Stimulated activated naive CD8-positive, alpha-beta T cell treated with anti-CD3 and anti-CD28 coated beads, Interleukin-15, amount 100 ng/mL, for 72 hours (primary cell): ENCODE measurements around the gene KLHL26.
"Not testable (repeated sequence)": the region's sequence is repeated elsewhere in the genome, so short reads cannot be mapped to it uniquely, and the experiment has no call there.

Experiments
- ATAC-seq: fragments of 150-1000 bp; cut with Tn5 transposase; 2 replicates; pipeline ENCODE4 v1.10.0; 2021; ENCODE audit warnings: mild to moderate bottlenecking, moderate library complexity
- DNase-seq, 2 donors: peaks; one replicate each; pipeline ENCODE4 v3.0.0; 2021 to 2022
- H3K27ac Mint-ChIP-seq, 2 donors: one replicate each; pipeline ENCODE4 v1.8.0; 2022; ENCODE audit warnings: mild to moderate bottlenecking in 2 of 2, mixed read lengths in 2 of 2, moderate library complexity in 2 of 2
- H3K27me3 Mint-ChIP-seq: one replicate; pipeline ENCODE4 v1.8.0; 2022; ENCODE audit warnings: mixed read lengths
- H3K4me1 Mint-ChIP-seq: one replicate; pipeline ENCODE4 v1.8.0; 2022; ENCODE audit warnings: mild to moderate bottlenecking, mixed read lengths
- H3K4me3 Mint-ChIP-seq, 2 donors: one replicate each; pipeline ENCODE4 v1.8.0; 2022; ENCODE audit warnings: mild to moderate bottlenecking in 2 of 2, mixed read lengths in 2 of 2, moderate library complexity in 1 of 2
- H3K9me3 Mint-ChIP-seq, 2 donors: one replicate each; pipeline ENCODE4 v1.8.0; 2022; ENCODE audit warnings: mixed read lengths in 2 of 2

Gene KLHL26

GRCh38 chr19:18596752-18597157 lies 40.1 kb upstream of the KLHL26 start:
- Mint-ChIP-seq H3K4me3 (no peak overlapping the region), H3K27ac (no peak overlapping the region), H3K4me1 (peaks cover 51% of the 10 kb centered on the region), H3K27me3 (peaks cover 59% of the 10 kb centered on the region), H3K9me3 (no peaks in the 10 kb centered on the region)
- DNase-seq (no peak), ATAC-seq (no peak)

- Mint-ChIP-seq H3K4me3 (no peak overlapping the region), H3K27ac (no peak overlapping the region), H3K27me3 (peaks cover 72% of the 10 kb centered on the region), H3K9me3 (no peaks in the 10 kb centered on the region), H3K4me1 (peaks cover 49% of the 10 kb centered on the region)
- no peak for ATAC-seq
- no peak for DNase-seq
These were observed 38.8 kb upstream of the KLHL26 start for GRCh38 chr19:18597809-18598660.

DNA sequence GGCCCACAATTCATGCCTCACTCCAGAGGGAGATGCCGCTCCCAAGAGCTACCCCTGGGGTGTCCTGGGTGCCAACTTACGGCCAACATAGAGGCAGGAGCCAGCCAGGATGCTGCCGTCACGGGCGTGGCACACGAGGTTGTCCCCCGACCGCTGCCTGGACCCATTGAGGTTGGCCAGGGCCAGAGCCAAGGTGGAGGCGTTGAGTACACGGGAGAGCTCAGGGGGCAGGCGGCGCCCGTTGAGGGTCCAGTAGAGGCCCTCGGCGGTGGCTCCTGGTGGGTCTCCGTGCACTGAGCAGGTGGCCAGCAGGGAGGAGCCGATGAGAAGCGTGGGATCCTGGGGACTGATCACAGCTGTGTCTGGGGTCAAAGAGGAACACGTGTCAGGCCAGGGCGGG lies 37.3 kb upstream of the KLHL26 start:
- H3K4me1 Mint-ChIP-seq: peaks cover 39% of the 10 kb centered on the region
- no peaks in the 10 kb centered on the region for H3K9me3 Mint-ChIP-seq
- H3K27ac Mint-ChIP-seq: no peak overlapping the region
- no peak for ATAC-seq
- H3K27me3 Mint-ChIP-seq: peaks cover 83% of the 10 kb centered on the region
- no peak overlapping the region for H3K4me3 Mint-ChIP-seq
- DNase-seq: no peak

GRCh38 chr19:18600692-18601397 lies 36.0 kb upstream of the KLHL26 start:
- not testable (repeated sequence) for H3K9me3 Mint-ChIP-seq, ATAC-seq, H3K27ac Mint-ChIP-seq, H3K4me3 Mint-ChIP-seq, DNase-seq
- H3K4me1 Mint-ChIP-seq: peaks cover 26% of the 10 kb centered on the region
- peaks cover 82% of the 10 kb centered on the region for H3K27me3 Mint-ChIP-seq

GRCh38 chr19:18601875-18602274 lies 35.0 kb upstream of the KLHL26 start:
- no peaks in the 10 kb centered on the region for H3K9me3 Mint-ChIP-seq
- no peak overlapping the region for H3K27ac Mint-ChIP-seq
- DNase-seq (no peak), ATAC-seq (no peak)
- H3K27me3 Mint-ChIP-seq: peaks cover 73% of the 10 kb centered on the region
- H3K4me1 Mint-ChIP-seq: peaks cover 15% of the 10 kb centered on the region
- no peak overlapping the region for H3K4me3 Mint-ChIP-seq

- no peaks in the 10 kb centered on the region for H3K9me3 Mint-ChIP-seq
- H3K4me1 Mint-ChIP-seq: peaks cover 19% of the 10 kb centered on the region
- H3K27me3 Mint-ChIP-seq: peaks cover 79% of the 10 kb centered on the region
- H3K4me3 Mint-ChIP-seq: no peak overlapping the region
- ATAC-seq: peak; percentile 72
- H3K27ac Mint-ChIP-seq: no peak overlapping the region
- no peak for DNase-seq
These were observed 33.4 kb upstream of the KLHL26 start for GRCh38 chr19:18603255-18603957.

DNA sequence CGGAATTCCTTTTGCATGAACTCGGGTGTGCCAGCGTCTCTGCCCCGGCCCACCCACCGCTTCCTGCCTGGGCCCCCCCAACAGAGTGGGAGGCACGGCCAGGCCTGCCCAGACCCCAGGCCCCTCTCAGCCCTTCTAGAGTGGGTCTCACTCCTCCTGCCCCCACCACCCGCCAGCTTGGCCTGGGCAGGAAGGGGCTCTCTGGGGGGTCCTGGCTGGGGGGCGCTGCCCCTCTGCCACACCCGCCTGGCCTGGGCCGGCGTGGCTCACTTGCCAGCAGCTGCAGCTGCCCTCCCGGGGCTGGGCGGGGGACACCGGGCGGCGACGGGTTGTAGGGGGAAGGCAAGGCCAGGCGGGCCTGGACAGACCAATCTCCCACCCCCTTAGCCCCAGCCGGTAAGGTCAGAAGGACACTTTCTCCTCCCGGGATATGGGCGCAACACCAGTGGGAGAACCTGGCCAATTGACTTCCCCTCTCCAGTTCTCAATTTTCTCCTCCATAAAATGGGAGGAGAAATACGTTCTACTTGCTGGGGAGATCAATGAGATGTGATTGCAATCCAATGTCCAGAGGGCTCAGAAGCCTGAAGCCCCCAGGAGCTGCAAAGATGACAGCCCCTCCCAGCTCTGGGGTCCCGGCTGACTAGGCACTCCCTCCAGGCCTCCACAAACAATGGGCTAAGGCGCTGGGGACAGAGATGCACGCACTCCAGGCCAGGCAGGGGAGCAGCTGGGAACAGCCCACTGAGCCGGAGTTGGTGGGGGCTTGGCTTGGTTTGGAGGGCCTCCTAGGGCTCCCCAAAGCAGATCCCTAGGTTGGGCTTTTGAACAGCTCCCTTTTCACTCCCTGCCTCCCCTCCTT lies 32.6 kb upstream of the KLHL26 start:
- no peak overlapping the region for H3K4me3 Mint-ChIP-seq
- DNase-seq: no peak
- no peak overlapping the region for H3K27ac Mint-ChIP-seq
- ATAC-seq: peak; percentile 33
- H3K4me1 Mint-ChIP-seq: peaks cover 19% of the 10 kb centered on the region
- H3K9me3 Mint-ChIP-seq: no peaks in the 10 kb centered on the region
- peaks cover 79% of the 10 kb centered on the region for H3K27me3 Mint-ChIP-seq

DNA sequence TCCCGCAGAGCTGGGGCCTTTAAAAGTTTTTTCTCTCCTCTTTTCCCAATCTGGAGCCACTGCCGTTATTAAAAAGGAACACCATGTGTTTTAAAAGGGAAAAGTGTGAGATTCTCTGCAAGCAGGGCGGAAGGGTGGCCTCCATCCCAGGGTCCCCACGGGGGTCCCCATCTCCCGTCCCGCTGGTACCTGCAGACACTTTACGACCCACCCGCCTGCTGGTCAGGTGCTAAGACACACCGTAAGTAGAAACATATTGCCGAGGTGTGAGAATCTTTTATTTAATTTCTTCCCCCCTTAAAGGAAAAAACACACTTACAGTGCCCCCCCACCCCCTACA lies 32.0 kb upstream of the KLHL26 start:
- no peaks in the 10 kb centered on the region for H3K9me3 Mint-ChIP-seq
- peaks cover 79% of the 10 kb centered on the region for H3K27me3 Mint-ChIP-seq
- DNase-seq (no peak), ATAC-seq (no peak)
- H3K27ac Mint-ChIP-seq: no peak overlapping the region
- H3K4me1 Mint-ChIP-seq: peaks cover 19% of the 10 kb centered on the region
- H3K4me3 Mint-ChIP-seq: no peak overlapping the region

GRCh38 chr19:18605196-18605545 lies 31.7 kb upstream of the KLHL26 start:
- DNase-seq (no peak), ATAC-seq (peak; percentile 13)
- peaks cover 80% of the 10 kb centered on the region for H3K27me3 Mint-ChIP-seq
- H3K4me1 Mint-ChIP-seq: peaks cover 19% of the 10 kb centered on the region
- no peak overlapping the region for H3K27ac Mint-ChIP-seq
- H3K9me3 Mint-ChIP-seq: no peaks in the 10 kb centered on the region
- no peak overlapping the region for H3K4me3 Mint-ChIP-seq

DNA sequence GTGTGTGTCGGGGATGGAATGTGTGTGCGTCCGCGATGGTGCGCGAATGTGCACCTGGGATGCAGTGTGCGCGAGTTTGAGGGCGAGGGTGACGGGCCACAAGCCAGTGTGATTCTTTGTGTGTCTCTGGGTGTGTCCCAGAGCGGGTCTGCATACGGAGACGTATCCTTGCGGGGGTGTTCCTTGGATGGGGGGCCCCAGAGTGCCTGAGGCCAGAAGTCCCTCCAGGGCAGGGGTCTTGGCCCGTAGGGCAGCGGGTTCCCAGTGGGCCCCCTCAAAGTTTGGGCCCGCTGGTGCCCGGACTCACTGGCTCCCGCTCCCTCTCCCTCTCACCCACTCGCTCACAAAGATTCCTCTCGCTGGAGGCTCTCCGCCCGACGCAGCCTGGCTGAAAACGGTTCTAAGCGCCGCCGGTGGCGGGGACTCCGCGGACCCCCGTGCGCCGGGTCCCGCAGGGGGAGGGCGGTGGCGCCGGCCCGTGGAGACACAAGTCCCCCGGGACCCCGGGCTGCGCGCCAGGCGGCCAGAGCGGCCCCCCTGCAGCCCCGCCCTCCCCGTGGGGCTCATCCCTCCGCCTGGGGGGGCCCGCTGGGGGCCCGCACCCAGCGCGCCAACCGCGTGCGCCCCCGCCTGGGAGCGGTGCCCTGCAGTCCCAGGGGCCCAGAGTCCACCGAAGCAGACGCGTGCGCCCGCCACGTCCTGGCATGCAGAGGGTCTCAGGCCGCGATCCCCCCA lies 31.1 kb upstream of the KLHL26 start:
- DNase-seq (no peak), ATAC-seq (no peak)
- Mint-ChIP-seq H3K27me3 (peaks cover 85% of the 10 kb centered on the region), H3K9me3 (no peaks in the 10 kb centered on the region), H3K27ac (no peak overlapping the region), H3K4me3 (no peak overlapping the region), H3K4me1 (peaks cover 19% of the 10 kb centered on the region)

GRCh38 chr19:18606281-18607225 lies 30.3 kb upstream of the KLHL26 start, which contains the start of gene CRLF1:
Gene CRLF1 (minus strand): TSS chr19:18606799. CDS start chr19:18606656, 143 bp downstream.
- Mint-ChIP-seq H3K27me3 (peaks cover 88% of the 10 kb centered on the region), H3K4me3 (no peak within 1 kb of the TSS), H3K9me3 (no peaks in the 10 kb centered on the region), H3K27ac (no peak within 1 kb of the TSS), H3K4me1 (peaks cover 25% of the 10 kb centered on the region)
- DNase-seq (no peak), ATAC-seq (no peak)

GRCh38 chr19:18607226-18608101 lies 29.4 kb upstream of the KLHL26 start:
- Mint-ChIP-seq H3K9me3 (no peaks in the 10 kb centered on the region), H3K4me3 (peak overlapping the region in 1 of 2 donors; percentile 23), H3K4me1 (peaks cover 33% of the 10 kb centered on the region), H3K27me3 (peaks cover 88% of the 10 kb centered on the region), H3K27ac (no peak overlapping the region)
- ATAC-seq: no peak
- no peak for DNase-seq
